Measurements from ENCODE around the gene LGI4.
A peak's percentile ranks its signal among the peaks of the same experiment; 100 is the strongest.

Gene LGI4

DNA sequence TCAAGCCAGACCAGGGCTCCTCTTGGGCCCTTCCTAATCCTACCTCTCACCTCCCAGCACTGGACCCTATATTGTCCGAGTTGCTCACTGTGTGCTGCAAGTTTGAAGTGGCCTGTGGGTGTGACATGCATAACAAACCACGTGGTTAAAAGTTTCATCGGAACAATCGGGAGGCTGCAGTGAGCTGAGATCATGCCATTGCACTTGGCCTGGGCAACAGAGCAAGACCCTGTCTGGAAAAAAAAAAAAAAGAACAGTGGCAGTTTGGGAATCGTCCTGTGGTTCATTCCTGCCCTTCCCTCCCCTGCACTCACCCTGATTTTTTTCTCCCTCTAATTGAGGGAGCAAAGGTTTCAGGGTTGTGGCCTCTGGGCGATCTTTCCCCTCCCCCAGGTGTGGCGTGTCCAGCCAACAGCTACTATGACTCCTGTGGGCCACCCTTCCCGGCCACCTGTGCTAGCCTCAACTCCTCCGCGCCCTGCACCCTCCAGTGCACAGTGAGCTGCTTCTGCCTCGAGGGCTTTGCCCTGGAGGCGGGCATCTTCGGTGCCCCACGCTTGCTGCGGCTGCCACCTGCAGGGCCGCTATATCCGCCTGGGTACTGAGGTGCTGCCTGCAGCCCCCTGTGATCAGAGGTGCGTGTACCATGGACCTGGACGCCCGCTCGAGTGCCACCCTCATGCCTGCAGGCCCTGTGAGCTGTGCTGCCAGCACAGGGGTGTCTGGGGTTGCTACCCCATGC, 35.5 kb downstream of the LGI4 start:
- Histone ChIP-seq H3K9me3 (ENCODE audit: control insufficient read depth in 2 of 2, low read length in 2 of 2) (no peaks in the 10 kb centered on the region), H3K4me1 (ENCODE audit: control insufficient read depth in 2 of 2, insufficient read depth in 2 of 2, low read length in 2 of 2) (no peaks in the 10 kb centered on the region), H3K9ac (ENCODE audit: low read depth in 1 of 2, low read length in 2 of 2) (no peak overlapping the region), H3K27me3 (ENCODE audit: control insufficient read depth in 2 of 2, insufficient read depth in 2 of 2, low read length in 2 of 2) (no peaks in the 10 kb centered on the region), H3K27ac (ENCODE audit: low read depth in 2 of 2, low read length in 2 of 2) (no peak overlapping the region), H3K4me3 (ENCODE audit: low read length in 2 of 2) (no peak overlapping the region), H3K36me3 (ENCODE audit: control insufficient read depth in 2 of 2, insufficient read depth in 2 of 2, low read length in 2 of 2) (no peaks in the 10 kb centered on the region)

DNA sequence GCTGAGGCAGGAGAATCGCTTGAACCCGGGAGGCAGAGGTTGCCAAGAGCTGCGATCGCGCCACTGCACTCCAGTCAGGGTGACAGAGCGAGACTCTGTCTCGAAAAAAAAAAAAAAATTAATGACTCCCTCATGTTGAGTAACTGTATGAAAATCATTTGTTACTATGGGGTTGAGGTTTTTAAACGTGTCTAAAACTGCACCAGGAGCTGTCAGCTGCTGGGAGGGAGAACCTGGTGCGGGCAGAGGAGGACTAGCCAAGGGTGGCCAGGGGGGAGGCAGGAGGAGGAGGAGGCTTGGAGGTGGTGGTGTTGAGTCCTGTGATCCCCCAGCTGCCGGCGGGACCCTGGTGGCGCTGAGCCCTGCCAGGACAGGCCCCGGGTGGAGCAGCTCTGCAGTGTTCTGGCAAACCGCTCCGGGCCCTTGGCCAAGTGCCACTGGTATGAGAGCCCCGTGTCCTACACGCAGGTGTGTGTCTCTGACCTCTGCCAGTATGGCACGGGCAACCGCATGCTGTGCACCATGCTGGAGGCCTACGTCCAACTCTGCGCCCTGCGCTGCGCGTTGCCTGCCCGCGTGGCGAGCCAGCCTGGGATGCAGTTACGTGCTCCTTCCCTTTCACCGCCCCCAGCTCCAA, 36.3 kb downstream of the LGI4 start:
- H3K9me3 ChIP-seq (ENCODE audit: control insufficient read depth in 2 of 2, low read length in 2 of 2) = no peaks in the 10 kb centered on the region
- no peak overlapping the region for H3K9ac ChIP-seq (ENCODE audit: low read depth in 1 of 2, low read length in 2 of 2)
- no peaks in the 10 kb centered on the region for H3K4me1 ChIP-seq (ENCODE audit: control insufficient read depth in 2 of 2, insufficient read depth in 2 of 2, low read length in 2 of 2)
- H3K36me3 ChIP-seq (ENCODE audit: control insufficient read depth in 2 of 2, insufficient read depth in 2 of 2, low read length in 2 of 2) = no peaks in the 10 kb centered on the region
- H3K27ac ChIP-seq (ENCODE audit: low read depth in 2 of 2, low read length in 2 of 2) = no peak overlapping the region
- H3K4me3 ChIP-seq (ENCODE audit: low read length in 2 of 2) = no peak overlapping the region
- H3K27me3 ChIP-seq (ENCODE audit: control insufficient read depth in 2 of 2, insufficient read depth in 2 of 2, low read length in 2 of 2) = no peaks in the 10 kb centered on the region

DNA sequence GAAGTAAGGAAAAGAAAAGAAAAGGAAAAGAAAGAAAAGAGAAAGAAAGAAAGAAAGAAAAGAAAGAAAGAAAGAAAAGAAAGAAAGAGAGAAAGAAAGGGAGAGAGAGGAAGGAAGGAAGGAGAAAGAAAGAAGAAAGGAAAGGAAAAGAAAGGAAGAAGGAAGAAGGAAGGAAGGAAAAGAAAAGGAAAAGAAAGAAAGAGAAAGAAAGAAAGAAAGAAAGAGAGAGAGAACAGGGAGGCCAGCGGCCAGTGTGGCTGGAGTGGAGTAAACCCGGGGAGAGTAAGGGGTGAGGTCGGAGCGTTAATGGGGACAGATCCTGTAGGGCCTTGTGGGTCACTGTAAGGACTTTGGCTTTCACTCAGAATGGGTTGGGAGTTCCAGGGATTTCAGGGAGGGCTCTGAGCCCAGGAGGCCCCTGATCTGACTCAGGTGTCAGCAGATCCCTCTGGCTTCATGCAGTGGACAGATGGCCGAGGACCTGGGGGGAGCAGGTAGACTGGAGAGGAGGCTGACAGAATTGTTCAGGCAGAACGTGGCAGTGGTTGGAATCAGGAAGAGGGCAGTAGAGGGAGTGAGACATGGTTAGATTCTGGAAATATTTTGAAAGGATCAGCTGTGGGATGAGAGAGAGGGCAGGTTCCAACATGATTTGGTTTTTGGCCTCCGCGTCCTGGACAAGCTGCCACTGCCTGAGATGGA, 39.0 kb downstream of the LGI4 start:
- Histone ChIP-seq H3K4me3 (ENCODE audit: low read length in 2 of 2) (no peak overlapping the region), H3K9ac (ENCODE audit: low read depth in 1 of 2, low read length in 2 of 2) (no peak overlapping the region), H3K27me3 (ENCODE audit: control insufficient read depth in 2 of 2, insufficient read depth in 2 of 2, low read length in 2 of 2) (no peaks in the 10 kb centered on the region), H3K36me3 (ENCODE audit: control insufficient read depth in 2 of 2, insufficient read depth in 2 of 2, low read length in 2 of 2) (no peaks in the 10 kb centered on the region), H3K9me3 (ENCODE audit: control insufficient read depth in 2 of 2, low read length in 2 of 2) (no peaks in the 10 kb centered on the region), H3K27ac (ENCODE audit: low read depth in 2 of 2, low read length in 2 of 2) (no peak overlapping the region), H3K4me1 (ENCODE audit: control insufficient read depth in 2 of 2, insufficient read depth in 2 of 2, low read length in 2 of 2) (no peaks in the 10 kb centered on the region)

DNA sequence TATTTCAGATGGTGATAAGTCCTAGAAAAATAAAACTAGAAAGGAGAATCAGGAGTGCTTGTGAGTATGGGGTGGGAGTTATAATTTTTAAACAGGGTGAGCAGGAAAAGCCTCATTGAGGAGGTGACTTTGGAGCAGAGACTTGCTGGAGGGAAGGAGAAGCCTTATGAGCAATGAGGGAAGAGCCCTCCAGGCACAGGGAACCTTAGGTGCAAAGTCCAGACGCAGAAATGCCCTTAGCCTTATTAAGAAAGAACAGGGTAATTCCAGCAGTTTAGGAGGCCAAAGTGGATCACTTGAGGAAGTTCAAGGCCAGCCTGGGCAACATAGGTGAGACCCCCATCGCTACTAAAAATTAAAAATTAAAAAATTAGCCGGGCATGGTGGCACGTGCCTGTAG, 40.2 kb downstream of the LGI4 start:
- H3K9ac ChIP-seq (ENCODE audit: low read depth in 1 of 2, low read length in 2 of 2) = no peak overlapping the region
- no peaks in the 10 kb centered on the region for H3K9me3 ChIP-seq (ENCODE audit: control insufficient read depth in 2 of 2, low read length in 2 of 2)
- H3K27ac ChIP-seq (ENCODE audit: low read depth in 2 of 2, low read length in 2 of 2) = no peak overlapping the region
- no peaks in the 10 kb centered on the region for H3K36me3 ChIP-seq (ENCODE audit: control insufficient read depth in 2 of 2, insufficient read depth in 2 of 2, low read length in 2 of 2)
- no peaks in the 10 kb centered on the region for H3K27me3 ChIP-seq (ENCODE audit: control insufficient read depth in 2 of 2, insufficient read depth in 2 of 2, low read length in 2 of 2)
- no peak overlapping the region for H3K4me3 ChIP-seq (ENCODE audit: low read length in 2 of 2)
- H3K4me1 ChIP-seq (ENCODE audit: control insufficient read depth in 2 of 2, insufficient read depth in 2 of 2, low read length in 2 of 2) = no peaks in the 10 kb centered on the region

DNA sequence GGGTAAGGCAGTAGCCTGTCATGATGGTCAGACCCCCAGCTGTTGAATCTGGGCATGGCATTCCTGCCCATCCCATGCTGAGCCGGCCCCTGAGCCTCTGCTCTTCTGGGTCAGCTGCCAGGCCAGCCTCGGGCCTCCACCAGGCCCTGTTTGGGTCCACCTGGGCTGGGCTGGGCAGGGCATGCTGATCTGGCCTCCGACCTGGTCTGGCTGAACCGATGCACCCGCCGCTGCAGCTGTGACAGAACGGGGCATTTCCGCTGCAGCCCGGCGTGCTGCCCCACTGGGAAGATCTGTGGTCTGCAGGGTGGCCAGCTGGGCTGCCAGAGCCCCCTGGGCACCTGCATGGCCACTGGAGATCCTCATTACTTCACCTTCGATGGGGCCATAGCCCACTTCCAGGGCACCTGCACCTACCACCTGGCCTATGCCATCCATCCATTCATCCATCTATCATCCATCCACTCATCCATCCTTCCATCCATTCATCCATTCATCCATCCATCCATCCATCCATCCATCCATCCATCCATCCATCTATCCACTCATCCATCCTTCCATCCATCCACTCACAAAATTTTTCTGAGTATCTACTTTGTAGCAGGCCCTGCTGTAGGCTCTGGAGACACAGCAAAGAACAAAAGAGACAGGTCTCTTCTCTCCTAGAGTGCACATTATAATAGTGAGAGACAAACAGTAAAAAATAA, 40.8 kb downstream of the LGI4 start:
- H3K27ac ChIP-seq (ENCODE audit: low read depth in 2 of 2, low read length in 2 of 2) = no peak overlapping the region
- no peaks in the 10 kb centered on the region for H3K4me1 ChIP-seq (ENCODE audit: control insufficient read depth in 2 of 2, insufficient read depth in 2 of 2, low read length in 2 of 2)
- no peak overlapping the region for H3K9ac ChIP-seq (ENCODE audit: low read depth in 1 of 2, low read length in 2 of 2)
- H3K36me3 ChIP-seq (ENCODE audit: control insufficient read depth in 2 of 2, insufficient read depth in 2 of 2, low read length in 2 of 2) = no peaks in the 10 kb centered on the region
- H3K27me3 ChIP-seq (ENCODE audit: control insufficient read depth in 2 of 2, insufficient read depth in 2 of 2, low read length in 2 of 2) = no peaks in the 10 kb centered on the region
- no peak overlapping the region for H3K4me3 ChIP-seq (ENCODE audit: low read length in 2 of 2)
- H3K9me3 ChIP-seq (ENCODE audit: control insufficient read depth in 2 of 2, low read length in 2 of 2) = no peaks in the 10 kb centered on the region

DNA sequence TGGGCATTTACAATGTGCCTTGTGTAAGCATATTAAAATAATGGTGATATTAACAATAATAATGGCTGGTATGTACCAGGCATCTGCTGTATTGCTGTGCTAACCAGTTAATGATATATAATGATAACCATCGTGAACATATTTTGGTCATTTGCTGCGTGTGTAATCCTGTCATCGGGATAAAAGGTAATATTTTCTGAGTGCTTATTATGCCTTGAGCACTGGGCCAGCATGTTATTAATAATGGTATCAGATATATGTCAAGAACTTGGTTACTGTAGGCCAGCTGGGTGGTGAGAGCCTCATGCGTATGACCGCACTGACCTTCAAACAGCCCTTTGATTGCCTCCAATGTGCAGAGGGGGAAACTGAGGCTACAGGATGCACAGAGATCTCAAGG, 41.4 kb downstream of the LGI4 start:
- no peaks in the 10 kb centered on the region for H3K4me1 ChIP-seq (ENCODE audit: control insufficient read depth in 2 of 2, insufficient read depth in 2 of 2, low read length in 2 of 2)
- no peaks in the 10 kb centered on the region for H3K9me3 ChIP-seq (ENCODE audit: control insufficient read depth in 2 of 2, low read length in 2 of 2)
- no peak overlapping the region for H3K9ac ChIP-seq (ENCODE audit: low read depth in 1 of 2, low read length in 2 of 2)
- no peak overlapping the region for H3K4me3 ChIP-seq (ENCODE audit: low read length in 2 of 2)
- H3K36me3 ChIP-seq (ENCODE audit: control insufficient read depth in 2 of 2, insufficient read depth in 2 of 2, low read length in 2 of 2) = no peaks in the 10 kb centered on the region
- H3K27ac ChIP-seq (ENCODE audit: low read depth in 2 of 2, low read length in 2 of 2) = no peak overlapping the region
- peaks cover 0 to 3% of the 10 kb centered on the region in 2 donors for H3K27me3 ChIP-seq (ENCODE audit: control insufficient read depth in 2 of 2, insufficient read depth in 2 of 2, low read length in 2 of 2)

DNA sequence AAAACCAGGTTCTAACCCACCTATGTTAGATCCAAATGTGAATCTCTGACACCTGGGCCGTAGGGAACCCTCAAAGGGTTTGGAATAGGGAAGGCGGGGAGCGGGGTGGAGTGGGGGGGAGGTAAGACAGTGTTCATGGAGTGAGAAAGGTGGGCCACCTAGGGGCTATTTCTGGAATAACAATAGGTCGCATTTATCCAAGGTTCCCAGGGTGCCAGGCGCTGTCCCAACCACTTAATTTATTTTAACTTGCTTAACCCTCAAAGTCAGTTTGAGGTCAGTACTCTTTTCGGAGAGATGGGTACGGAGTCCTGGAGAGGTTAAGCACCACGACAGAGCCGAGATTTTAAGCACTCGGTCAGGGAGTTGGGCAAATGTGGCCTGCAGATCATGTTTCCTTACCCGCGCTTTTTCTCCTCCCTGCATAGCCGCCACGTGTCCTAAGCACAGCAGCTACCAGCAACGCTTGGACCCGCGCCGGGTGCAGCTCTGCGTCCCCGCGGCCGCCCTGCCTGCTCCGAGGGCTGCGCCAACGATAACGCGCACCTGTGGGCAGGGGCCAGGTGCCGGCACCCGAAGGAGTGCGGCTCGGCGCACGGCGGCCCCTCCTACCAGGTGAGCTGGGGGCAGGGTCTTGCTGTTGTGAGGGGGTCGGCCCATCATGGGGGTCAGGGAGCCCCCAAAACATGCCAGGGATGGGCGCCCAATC, 44.2 kb downstream of the LGI4 start:
- no peaks in the 10 kb centered on the region for H3K9me3 ChIP-seq (ENCODE audit: control insufficient read depth in 2 of 2, low read length in 2 of 2)
- H3K4me1 ChIP-seq (ENCODE audit: control insufficient read depth in 2 of 2, insufficient read depth in 2 of 2, low read length in 2 of 2) = peaks cover 0 to under 1% of the 10 kb centered on the region in 2 donors
- H3K4me3 ChIP-seq (ENCODE audit: low read length in 2 of 2) = peak overlapping the region in 1 of 2 donors; percentile 31
- no peak overlapping the region for H3K27ac ChIP-seq (ENCODE audit: low read depth in 2 of 2, low read length in 2 of 2)
- peaks cover 0 to 3% of the 10 kb centered on the region in 2 donors for H3K27me3 ChIP-seq (ENCODE audit: control insufficient read depth in 2 of 2, insufficient read depth in 2 of 2, low read length in 2 of 2)
- H3K9ac ChIP-seq (ENCODE audit: low read depth in 1 of 2, low read length in 2 of 2) = no peak overlapping the region
- no peaks in the 10 kb centered on the region for H3K36me3 ChIP-seq (ENCODE audit: control insufficient read depth in 2 of 2, insufficient read depth in 2 of 2, low read length in 2 of 2)

DNA sequence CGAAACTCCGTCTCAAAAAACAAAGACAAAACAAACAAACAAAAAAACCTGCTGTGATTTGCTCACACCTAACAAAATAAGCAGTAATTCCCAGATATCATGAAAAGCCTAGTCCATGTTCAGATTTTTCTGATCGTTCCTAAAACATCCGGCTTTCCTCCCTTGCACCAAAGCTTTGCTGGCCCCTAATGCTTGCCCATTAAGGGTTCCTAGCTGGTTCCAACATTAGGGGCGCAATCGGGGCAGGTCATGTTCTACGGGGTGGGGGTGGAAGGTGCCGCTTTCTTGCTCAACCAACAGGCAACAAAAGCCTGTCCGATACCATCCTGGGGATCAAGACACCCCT, 44.7 kb downstream of the LGI4 start:
- H3K9me3 ChIP-seq (ENCODE audit: control insufficient read depth in 2 of 2, low read length in 2 of 2) = no peaks in the 10 kb centered on the region
- no peaks in the 10 kb centered on the region for H3K36me3 ChIP-seq (ENCODE audit: control insufficient read depth in 2 of 2, insufficient read depth in 2 of 2, low read length in 2 of 2)
- H3K27ac ChIP-seq (ENCODE audit: low read depth in 2 of 2, low read length in 2 of 2) = no peak overlapping the region
- H3K9ac ChIP-seq (ENCODE audit: low read depth in 1 of 2, low read length in 2 of 2) = no peak overlapping the region
- peaks cover 0 to 3% of the 10 kb centered on the region in 2 donors for H3K27me3 ChIP-seq (ENCODE audit: control insufficient read depth in 2 of 2, insufficient read depth in 2 of 2, low read length in 2 of 2)
- H3K4me3 ChIP-seq (ENCODE audit: low read length in 2 of 2) = no peak overlapping the region
- peaks cover 0 to 3% of the 10 kb centered on the region in 2 donors for H3K4me1 ChIP-seq (ENCODE audit: control insufficient read depth in 2 of 2, insufficient read depth in 2 of 2, low read length in 2 of 2)

DNA sequence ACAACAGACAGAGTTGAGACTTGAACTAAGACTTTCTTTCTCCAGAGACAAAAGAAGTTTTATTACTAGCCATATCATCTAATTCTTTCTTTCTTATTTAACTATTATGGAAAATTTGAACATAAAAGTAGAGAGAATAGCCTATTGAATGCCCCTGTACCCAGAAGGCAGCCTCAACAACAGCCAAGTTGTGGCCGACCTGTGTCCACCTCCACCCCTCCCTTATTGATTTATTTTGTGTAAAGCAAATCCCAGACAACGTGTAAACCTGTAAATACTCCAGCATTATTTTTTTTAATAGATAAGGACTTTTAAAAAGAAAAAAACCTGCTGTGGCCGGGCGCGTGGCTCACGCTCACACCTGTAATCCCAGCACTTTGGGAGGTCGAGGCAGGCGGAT, 45.3 kb downstream of the LGI4 start:
- H3K27me3 ChIP-seq (ENCODE audit: control insufficient read depth in 2 of 2, insufficient read depth in 2 of 2, low read length in 2 of 2) = peaks cover 0 to 3% of the 10 kb centered on the region in 2 donors
- no peak overlapping the region for H3K9ac ChIP-seq (ENCODE audit: low read depth in 1 of 2, low read length in 2 of 2)
- peaks cover 0 to 3% of the 10 kb centered on the region in 2 donors for H3K4me1 ChIP-seq (ENCODE audit: control insufficient read depth in 2 of 2, insufficient read depth in 2 of 2, low read length in 2 of 2)
- H3K4me3 ChIP-seq (ENCODE audit: low read length in 2 of 2) = no peak overlapping the region
- H3K27ac ChIP-seq (ENCODE audit: low read depth in 2 of 2, low read length in 2 of 2) = no peak overlapping the region
- no peaks in the 10 kb centered on the region for H3K36me3 ChIP-seq (ENCODE audit: control insufficient read depth in 2 of 2, insufficient read depth in 2 of 2, low read length in 2 of 2)
- no peaks in the 10 kb centered on the region for H3K9me3 ChIP-seq (ENCODE audit: control insufficient read depth in 2 of 2, low read length in 2 of 2)

Data from mucosa of rectum (tissue), 2 donors.